GM21526 (cell line): ENCODE results near the gene PAM.

Source experiments
- ATAC-seq: cut with Tn5 transposase; IDR thresholded peaks from one replicate; pipeline ENCODE4 v1.9.1; 2021; ENCODE audit warnings: moderate library complexity; ENCODE audit not compliant: unreplicated experiment, low FRiP score

Gene PAM

DNA sequence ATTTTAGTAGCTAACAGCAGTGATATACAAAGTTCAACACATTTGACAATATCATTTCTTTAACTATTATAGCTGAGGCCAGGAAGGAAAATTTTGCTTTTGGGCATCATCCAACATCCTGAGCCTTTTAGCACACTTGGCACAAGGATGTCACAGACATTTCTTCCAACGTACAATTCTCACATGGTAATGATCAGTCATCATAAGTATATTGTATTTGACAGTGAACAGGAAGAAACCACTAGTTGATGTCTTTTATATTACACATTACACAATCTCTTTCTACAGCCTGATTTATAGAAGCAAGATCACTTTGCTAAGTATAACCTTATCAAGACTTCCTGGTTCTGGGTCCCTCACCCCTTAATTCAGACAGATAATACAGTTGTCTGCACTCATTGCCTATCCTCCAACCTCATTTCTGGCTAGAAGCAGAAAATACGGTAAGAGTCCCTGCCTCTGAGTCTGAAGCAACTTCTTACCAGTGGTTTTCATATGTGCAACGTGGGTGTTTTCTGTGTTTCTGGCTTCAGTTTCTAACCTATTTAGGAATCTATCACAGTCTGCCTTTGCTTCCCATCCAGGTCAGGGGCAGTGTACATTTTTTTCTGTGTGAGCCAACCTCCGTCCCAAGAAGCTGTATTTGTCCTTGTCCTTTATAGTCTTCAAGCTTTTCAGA lies 167.8 kb downstream of the PAM start:
- ATAC-seq = no peak

DNA sequence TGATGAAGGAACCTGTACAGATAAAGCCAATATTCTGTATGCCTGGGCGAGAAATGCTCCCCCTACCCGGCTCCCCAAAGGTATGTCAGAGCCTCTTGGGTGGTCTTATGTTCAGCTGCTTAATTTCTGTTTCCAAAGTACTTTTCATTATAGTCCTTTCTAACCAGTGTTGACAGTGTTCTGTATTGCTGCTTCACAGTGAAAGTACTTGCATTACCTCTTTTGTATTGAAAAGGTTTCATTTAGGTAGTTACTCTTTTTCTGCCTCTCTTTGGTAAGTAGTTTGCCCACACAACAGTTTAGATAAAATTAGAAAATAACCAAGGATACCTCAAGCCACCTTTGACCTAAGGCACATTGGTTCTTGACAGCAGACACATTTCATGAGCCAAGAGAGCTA lies 169.9 kb downstream of the PAM start:
- no peak for ATAC-seq

GRCh38 chr5:102927007-102927406 lies 171.9 kb downstream of the PAM start:
- ATAC-seq = no peak

DNA sequence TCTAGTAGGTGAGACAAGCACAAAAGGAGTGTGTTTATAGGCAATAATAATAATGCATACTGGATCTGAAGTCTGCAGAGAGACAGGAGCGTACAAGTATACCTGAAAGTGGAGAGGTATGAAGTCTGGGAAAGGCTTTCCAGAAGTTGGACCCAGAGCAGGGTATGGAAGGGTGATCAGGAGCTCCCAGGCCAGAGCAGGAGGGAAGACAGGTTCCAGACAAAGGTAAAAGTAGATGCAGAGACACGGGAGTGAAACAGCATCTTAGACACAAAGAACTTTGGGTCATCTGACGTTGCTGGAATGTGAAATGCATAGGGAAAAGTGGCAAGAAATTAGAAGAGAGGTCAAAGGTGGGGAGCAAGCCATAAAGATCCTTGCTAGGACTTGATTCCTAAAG lies 175.1 kb downstream of the PAM start:
- ATAC-seq = no peak

DNA sequence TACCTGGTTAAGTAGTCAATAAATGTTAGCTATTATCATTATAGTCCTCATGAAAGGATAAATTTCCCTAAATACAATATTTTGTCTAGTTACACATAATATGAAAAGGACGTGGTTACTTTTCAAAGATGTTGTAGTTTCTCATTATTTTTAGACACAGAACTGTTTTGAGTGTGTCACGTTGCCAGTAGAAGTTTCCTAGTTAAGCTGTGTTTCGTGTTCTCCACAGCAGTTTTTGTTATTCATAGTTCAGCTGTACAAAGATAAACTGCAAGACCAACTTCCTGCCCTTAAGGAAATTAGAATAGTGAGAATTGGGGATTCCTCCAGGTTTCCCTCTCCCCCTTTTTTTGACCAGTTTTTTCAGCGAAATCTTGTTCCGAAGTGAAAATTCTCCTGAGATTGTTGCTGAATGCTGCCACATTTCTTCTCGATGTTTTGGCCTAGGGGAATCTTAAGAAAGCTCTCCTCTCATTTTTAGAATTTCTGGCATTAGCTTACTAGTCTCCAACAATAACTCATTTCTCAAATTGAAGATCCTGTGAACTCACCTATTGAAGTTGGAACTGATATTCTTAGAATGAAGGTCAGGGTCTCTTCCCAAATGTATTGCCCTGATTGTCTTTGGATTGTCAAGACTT lies 176.1 kb downstream of the PAM start:
- no peak for ATAC-seq

DNA sequence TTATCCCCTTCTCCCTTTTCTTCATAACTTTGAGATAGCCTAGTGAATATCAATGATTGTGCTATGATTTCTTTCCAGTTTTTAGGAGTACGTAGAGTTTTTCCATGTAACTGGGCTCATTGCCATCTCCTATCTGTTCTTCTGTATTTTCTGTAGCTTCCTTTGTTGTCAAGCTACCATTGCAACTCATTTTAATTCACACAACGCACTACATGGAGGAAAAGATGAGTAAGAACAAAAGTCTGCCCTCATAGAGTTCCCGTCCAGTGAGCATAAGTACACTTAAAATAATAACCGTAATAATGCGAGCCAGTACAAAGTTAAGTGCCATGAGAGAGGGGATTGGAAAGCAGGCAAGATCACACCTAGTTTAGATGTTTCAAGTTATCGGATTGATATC lies 177.7 kb downstream of the PAM start:
- ATAC-seq = no peak

GRCh38 chr5:102933316-102933715 lies 178.2 kb downstream of the PAM start:
- ATAC-seq = no peak

- ATAC-seq = no peak
Observed at GRCh38 chr5:102933721-102934459, 178.8 kb downstream of the PAM start.

DNA sequence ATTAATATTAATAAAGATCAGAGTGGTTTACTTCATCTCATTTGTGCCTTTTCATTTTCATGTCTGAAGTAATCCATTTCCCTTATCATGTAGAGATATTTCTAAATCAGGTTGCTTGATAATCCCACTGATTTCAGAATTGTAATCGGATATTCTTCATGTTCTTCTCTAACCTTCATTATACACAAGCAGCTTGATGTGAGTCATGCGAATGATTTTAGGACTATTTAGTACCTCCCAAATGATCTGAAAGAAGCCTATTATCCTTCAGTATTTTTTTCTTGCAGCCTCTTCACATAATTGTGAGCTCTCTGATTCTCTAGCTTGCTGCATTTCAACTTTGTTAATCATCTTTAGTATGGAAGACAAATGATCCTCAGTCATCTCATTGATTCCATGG lies 182.8 kb downstream of the PAM start:
- ATAC-seq = no peak

- ATAC-seq = no peak
Observed at GRCh38 chr5:102941111-102941510, 186.0 kb downstream of the PAM start.

DNA sequence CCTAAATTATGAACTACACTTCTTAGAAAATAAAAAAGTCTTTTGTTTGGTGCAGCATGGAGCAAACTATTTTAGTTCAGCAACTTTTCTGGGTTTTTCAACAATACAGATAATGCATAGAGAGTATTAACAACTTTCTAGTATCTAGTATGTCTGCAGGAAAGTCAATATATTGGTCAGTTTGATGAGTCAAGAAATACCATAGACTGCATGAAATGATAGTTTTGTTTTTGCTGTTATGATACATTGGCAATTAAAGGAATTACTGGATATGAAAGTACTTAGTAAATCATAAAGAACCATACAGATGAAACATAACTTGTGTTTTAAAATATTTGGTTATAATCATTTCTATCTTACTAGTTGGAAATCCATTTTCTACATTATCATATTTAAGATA lies 191.3 kb downstream of the PAM start:
- ATAC-seq = no peak

- no peak for ATAC-seq
Observed at GRCh38 chr5:102946971-102947370, 191.9 kb downstream of the PAM start.

DNA sequence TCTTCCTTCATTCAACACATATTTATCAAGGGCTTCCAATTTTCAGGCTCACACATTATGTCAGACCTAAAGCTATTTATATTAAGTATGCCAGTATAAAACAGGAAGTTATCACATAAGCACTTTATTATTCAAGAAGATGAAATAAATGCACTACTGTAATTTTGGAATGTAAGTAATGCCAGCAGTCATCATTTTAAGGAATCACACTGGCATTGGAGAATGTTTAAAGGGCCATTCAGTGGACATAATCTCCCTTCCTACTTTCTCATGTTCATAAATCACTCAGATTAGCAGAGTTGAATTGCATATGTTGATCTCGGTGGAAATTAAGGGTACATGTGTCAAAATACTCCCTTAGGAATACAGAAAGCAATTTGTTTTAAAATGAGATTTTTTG lies 200.4 kb downstream of the PAM start:
- ATAC-seq = no peak

- no peak for ATAC-seq
Observed at GRCh38 chr5:102956599-102956998, 201.5 kb downstream of the PAM start.

- ATAC-seq = no peak
Observed at GRCh38 chr5:102957141-102957540, 202.0 kb downstream of the PAM start.

DNA sequence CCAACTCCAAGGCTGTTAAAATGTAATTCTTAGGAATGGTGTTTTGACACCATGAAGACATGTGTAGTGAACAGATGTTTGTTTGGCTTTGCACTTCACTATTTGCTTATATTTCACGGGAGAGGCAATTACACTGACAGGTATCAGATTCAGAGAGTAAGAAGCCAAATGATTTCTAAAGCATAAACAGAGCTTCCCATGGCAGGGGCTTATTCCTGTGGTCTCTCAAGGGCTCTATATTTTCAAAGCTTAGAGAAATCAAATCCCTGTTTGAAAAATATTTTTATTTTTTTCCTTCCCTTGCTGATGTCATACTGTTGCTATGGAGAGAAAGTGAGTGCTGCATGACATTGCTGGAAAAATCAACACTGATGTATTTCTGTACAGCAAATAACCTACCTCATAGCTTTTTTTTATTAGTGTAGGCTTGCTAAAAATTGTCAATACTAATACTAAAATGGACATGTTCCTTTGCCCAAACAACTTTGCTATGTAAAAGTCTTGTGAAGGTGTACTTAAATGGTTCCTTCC lies 203.4 kb downstream of the PAM start:
- ATAC-seq = no peak

GRCh38 chr5:102959055-102959454 lies 203.9 kb downstream of the PAM start:
- no peak for ATAC-seq

GRCh38 chr5:102961671-102962070 lies 206.6 kb downstream of the PAM start:
- no peak for ATAC-seq

DNA sequence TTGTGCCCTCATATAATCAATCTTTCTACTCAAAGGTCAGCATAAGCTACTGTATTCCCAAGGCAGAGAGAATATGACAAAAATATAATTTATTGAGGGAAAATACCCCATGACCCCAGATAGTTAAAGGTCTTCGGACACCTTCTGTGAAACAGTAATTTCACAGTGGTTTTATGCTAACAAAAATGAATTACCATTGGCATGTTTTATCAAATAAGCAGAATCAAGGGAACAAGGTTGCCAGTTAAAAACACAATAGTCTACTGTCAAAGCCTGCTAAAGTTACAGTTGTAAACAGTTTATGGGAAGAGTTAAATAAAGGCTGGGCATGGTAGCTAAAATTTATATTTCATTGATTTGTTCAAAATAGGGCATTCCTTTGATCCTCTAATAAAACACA lies 210.5 kb downstream of the PAM start:
- ATAC-seq = no peak

- no peak for ATAC-seq
Observed at GRCh38 chr5:102969641-102970040, 214.5 kb downstream of the PAM start.

- ATAC-seq = no peak
Observed at GRCh38 chr5:102971676-102972293, 216.7 kb downstream of the PAM start.
